ENCODE data around the gene LFNG. TPM values are rescaled to one million over a fixed set of nuclear protein-coding genes. Genes with fewer than 3 reads are reported as not detected.
A peak's percentile ranks its signal among the peaks of the same experiment; 100 is the strongest.

The LFNG gene
- total RNA-seq, 1 experiment from 2014 or later, result 38.1 TPM

DNA sequence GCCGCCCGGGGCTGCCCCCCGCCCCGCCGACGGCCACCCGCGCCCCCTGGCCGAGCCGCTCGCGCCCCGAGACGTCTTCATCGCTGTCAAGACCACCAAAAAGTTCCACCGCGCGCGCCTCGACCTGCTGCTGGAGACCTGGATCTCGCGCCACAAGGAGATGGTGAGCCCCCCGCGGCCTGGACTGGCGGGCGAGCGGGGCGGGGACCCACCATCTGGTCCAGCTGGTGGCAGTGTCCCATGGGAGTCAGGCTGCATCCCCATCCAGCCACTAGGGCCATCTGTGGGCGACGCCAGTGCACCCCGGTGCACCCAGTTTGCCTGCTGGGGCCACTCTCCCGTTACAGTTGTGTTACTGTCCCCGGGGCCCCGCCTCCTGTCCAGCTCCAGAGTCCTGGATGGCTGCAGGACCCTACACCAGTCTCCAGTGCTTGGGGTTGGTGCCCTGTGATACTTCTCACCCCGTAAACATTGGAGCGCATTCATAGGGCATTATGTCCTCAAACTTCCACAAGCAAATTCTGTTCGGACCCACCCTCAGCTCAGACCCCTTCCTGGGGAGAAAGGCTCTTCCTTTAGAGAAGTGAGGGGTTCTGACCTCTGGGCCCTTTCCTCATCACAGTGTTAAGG lies 672 bp downstream of the LFNG start:
- H3K27me3 ChIP-seq (ENCODE audit: control insufficient read depth, insufficient read depth, low read length), result no peaks in the 10 kb centered on the region
- DNase-seq (ENCODE audit: low read depth, low spot score), result no peak
- H3K36me3 ChIP-seq (ENCODE audit: control insufficient read depth, insufficient read depth, low read length), result no peaks in the 10 kb centered on the region
- in situ Hi-C loops (cut with HindIII; ENCODE audit: low pct_unique_long_range_greater_than_20kb, low sequenced_read_pairs) (no loop called here), intact Hi-C loops (cut with micrococcal nuclease; ENCODE audit: unreplicated experiment) (loop anchor here (5.0 kb wide), 1 partner anchor 43 kb away; the partner anchor contains the start of gene GRIFIN)
- peak overlapping the region; percentile 64 to 89 for H3K4me3 ChIP-seq (ENCODE audit: low read depth in 2 of 2, low read length in 2 of 2)
- TF ChIP-seq POLR2AphosphoS5 (IDR thresholded peaks at IDR 0.05; ENCODE audit: low read depth, low read length) (no peak), SIN3A (IDR thresholded peaks at IDR 0.05; ENCODE audit: borderline replicate concordance, insufficient read depth, low read depth, low read length) (no peak; the same call in 1 of the 2 replicates), TCF7L2 (IDR thresholded peaks at IDR 0.05; ENCODE audit: low read depth, low read length) (no peak)
- TF ChIP-seq, protein P1, sequence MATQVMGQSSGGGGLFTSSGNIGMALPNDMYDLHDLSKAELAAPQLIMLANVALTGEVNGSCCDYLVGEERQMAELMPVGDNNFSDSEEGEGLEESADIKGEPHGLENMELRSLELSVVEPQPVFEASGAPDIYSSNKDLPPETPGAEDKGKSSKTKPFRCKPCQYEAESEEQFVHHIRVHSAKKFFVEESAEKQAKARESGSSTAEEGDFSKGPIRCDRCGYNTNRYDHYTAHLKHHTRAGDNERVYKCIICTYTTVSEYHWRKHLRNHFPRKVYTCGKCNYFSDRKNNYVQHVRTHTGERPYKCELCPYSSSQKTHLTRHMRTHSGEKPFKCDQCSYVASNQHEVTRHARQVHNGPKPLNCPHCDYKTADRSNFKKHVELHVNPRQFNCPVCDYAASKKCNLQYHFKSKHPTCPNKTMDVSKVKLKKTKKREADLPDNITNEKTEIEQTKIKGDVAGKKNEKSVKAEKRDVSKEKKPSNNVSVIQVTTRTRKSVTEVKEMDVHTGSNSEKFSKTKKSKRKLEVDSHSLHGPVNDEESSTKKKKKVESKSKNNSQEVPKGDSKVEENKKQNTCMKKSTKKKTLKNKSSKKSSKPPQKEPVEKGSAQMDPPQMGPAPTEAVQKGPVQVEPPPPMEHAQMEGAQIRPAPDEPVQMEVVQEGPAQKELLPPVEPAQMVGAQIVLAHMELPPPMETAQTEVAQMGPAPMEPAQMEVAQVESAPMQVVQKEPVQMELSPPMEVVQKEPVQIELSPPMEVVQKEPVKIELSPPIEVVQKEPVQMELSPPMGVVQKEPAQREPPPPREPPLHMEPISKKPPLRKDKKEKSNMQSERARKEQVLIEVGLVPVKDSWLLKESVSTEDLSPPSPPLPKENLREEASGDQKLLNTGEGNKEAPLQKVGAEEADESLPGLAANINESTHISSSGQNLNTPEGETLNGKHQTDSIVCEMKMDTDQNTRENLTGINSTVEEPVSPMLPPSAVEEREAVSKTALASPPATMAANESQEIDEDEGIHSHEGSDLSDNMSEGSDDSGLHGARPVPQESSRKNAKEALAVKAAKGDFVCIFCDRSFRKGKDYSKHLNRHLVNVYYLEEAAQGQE (IDR thresholded peaks at IDR 0.05; ENCODE audit: insufficient read depth in 1 of 2, low read depth in 2 of 2, low read length in 1 of 2), result no peak
- TF ChIP-seq, protein P2, sequence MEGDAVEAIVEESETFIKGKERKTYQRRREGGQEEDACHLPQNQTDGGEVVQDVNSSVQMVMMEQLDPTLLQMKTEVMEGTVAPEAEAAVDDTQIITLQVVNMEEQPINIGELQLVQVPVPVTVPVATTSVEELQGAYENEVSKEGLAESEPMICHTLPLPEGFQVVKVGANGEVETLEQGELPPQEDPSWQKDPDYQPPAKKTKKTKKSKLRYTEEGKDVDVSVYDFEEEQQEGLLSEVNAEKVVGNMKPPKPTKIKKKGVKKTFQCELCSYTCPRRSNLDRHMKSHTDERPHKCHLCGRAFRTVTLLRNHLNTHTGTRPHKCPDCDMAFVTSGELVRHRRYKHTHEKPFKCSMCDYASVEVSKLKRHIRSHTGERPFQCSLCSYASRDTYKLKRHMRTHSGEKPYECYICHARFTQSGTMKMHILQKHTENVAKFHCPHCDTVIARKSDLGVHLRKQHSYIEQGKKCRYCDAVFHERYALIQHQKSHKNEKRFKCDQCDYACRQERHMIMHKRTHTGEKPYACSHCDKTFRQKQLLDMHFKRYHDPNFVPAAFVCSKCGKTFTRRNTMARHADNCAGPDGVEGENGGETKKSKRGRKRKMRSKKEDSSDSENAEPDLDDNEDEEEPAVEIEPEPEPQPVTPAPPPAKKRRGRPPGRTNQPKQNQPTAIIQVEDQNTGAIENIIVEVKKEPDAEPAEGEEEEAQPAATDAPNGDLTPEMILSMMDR (IDR thresholded peaks at IDR 0.05), result no peak; the same call in 1 of the 2 replicates
- peak overlapping the region; percentile 83 for H3K27ac ChIP-seq (ENCODE audit: low read length)
- ChIA-PET POLR2A (interaction anchor here (0.6 kb wide), 1 partner anchor 35 kb away, joined by 8 read pairs; the partner anchor contains the start of gene BRAT1), CTCF (interaction anchor here (0.5 to 1.0 kb wide), 2 partner anchors 52 to 202 kb away, joined by 4 to 9 read pairs; no protein-coding TSS in a partner anchor)
- ATAC-seq, result peak; percentile 43
- H3K9me3 ChIP-seq (ENCODE audit: control insufficient read depth, insufficient read depth, low read depth, low read length), result no peaks in the 10 kb centered on the region
- peaks cover 71% of the 10 kb centered on the region for H3K4me1 ChIP-seq (ENCODE audit: control insufficient read depth, insufficient read depth, low read length)
- BruUV-seq (replicated peaks), result no TSS peak

DNA sequence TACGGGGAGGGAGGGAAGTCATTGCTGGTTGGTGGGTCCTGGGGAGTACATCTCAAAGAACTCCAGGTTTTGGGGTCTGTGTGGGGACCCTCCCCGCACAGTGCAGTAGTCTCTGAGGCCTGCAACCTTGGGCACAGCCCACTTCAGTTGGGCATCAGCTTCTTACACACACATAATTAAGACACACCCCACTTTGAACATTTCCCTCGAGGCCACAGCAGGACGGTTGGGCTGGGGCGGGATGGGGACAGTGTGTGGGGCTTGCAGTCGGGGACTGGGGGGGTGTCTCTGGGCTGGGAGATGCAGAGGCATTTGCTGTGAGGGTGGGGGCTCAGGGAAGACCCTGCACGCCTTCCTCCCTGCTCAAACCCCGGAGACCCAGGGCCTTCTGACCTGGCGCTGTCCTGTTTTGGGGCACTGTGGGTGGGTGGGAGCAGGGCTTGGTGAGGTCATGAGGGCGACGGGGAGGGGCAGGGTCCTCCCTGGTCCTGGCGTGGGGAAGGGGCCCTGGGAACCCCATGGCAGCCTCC lies 1.3 kb downstream of the LFNG start:
- Histone ChIP-seq H3K27me3 (ENCODE audit: control insufficient read depth, insufficient read depth, low read length) (no peaks in the 10 kb centered on the region), H3K36me3 (ENCODE audit: control insufficient read depth, insufficient read depth, low read length) (no peaks in the 10 kb centered on the region), H3K4me3 (ENCODE audit: low read depth in 2 of 2, low read length in 2 of 2) (peak overlapping the region; percentile 64 to 89), H3K27ac (ENCODE audit: low read length) (peak overlapping the region; percentile 83), H3K9me3 (ENCODE audit: control insufficient read depth, insufficient read depth, low read depth, low read length) (no peaks in the 10 kb centered on the region), H3K4me1 (ENCODE audit: control insufficient read depth, insufficient read depth, low read length) (peaks cover 75% of the 10 kb centered on the region)
- intact Hi-C loops (cut with micrococcal nuclease; ENCODE audit: unreplicated experiment) (loop anchor here (5.0 kb wide), 1 partner anchor 44 kb away; the partner anchor contains the start of gene GRIFIN), in situ Hi-C loops (cut with HindIII; ENCODE audit: low pct_unique_long_range_greater_than_20kb, low sequenced_read_pairs) (no loop called here)
- 0 out of 2 replicates have a peak, but pooled peaks have one; percentile 43 for TF ChIP-seq SIN3A (IDR thresholded peaks at IDR 0.05; ENCODE audit: borderline replicate concordance, insufficient read depth, low read depth, low read length)
- TF ChIP-seq, protein P1 (IDR thresholded peaks at IDR 0.05; ENCODE audit: insufficient read depth in 1 of 2, low read depth in 2 of 2, low read length in 1 of 2), result no peak
- DNase-seq (ENCODE audit: low read depth, low spot score) (no peak), ATAC-seq (no peak)
- TSS peak; percentile 81 for BruUV-seq (replicated peaks)
- ChIA-PET CTCF (interaction anchor here (0.5 to 1.0 kb wide), 2 partner anchors 52 to 202 kb away, joined by 4 to 9 read pairs; no protein-coding TSS in a partner anchor), POLR2A (interaction anchor here (0.6 kb wide), 1 partner anchor 35 kb away, joined by 8 read pairs; the partner anchor contains the start of gene BRAT1)
